Measurements from ENCODE around the gene LGSN. TPM values are rescaled to one million over a fixed set of nuclear protein-coding genes. Genes with fewer than 3 reads are reported as not detected.

Gene LGSN
- total RNA-seq, 4 donors from 2014 or later = 0.30 TPM; not detected in 3

Other genes starting within 250 kb of the LGSN start
- gene FKBP1C, start 108.5 kb downstream of the LGSN start, total RNA-seq = 1 to 10 TPM in 1 of 4 donors, under 1 TPM in 2, not detected in 1; 0.31 to 1.7 (median 0.49) TPM